Measurements from ENCODE around the gene SELENOO. TPM values are rescaled to one million over a fixed set of nuclear protein-coding genes. Genes with fewer than 3 reads are reported as not detected.

The SELENOO gene
- total and polyA plus RNA-seq, 2 of the 13 experiments (the other 11 are each of a cell fraction or from before 2014, with no cell fraction given) = 14.4 to 19.0 TPM

GRCh38 chr22:50260801-50261614, 60.2 kb downstream of the SELENOO start (continued):
- TF ChIP-seq CREBL2 (CRISPR knock-in tag; IDR thresholded peaks at IDR 0.05; ENCODE audit: borderline replicate concordance) (no peak; the same call in 1 of the 2 replicates), RAD21 (CRISPR knock-in tag; IDR thresholded peaks at IDR 0.05) (no peak), DRAP1 (CRISPR knock-in tag; IDR thresholded peaks at IDR 0.05) (no peak), ARHGAP35 (CRISPR knock-in tag; IDR thresholded peaks at IDR 0.05; ENCODE audit: borderline replicate concordance) (0 out of 2 replicates have a peak, but pooled peaks have one; percentile 67), ZNF747 (CRISPR knock-in tag; IDR thresholded peaks at IDR 0.05; ENCODE audit: borderline replicate concordance) (no peak), U2AF1 (optimal IDR thresholded peaks at IDR 0.05; ENCODE audit: low read depth, low read length) (no peak), ZXDC (CRISPR knock-in tag; IDR thresholded peaks at IDR 0.05) (no peak), ZMAT3 (CRISPR knock-in tag; conservative IDR thresholded peaks at IDR 0.05) (0 out of 2 replicates have a peak, but pooled peaks have one; percentile 23), KDM6A (CRISPR knock-in tag; IDR thresholded peaks at IDR 0.05; ENCODE audit: low read depth) (no peak), TRAFD1 (CRISPR knock-in tag; IDR thresholded peaks at IDR 0.05; ENCODE audit: borderline replicate concordance) (no peak), MEIS1 (CRISPR knock-in tag; IDR thresholded peaks at IDR 0.05; ENCODE audit: borderline replicate concordance) (no peak), THRA (CRISPR knock-in tag; IDR thresholded peaks at IDR 0.05; ENCODE audit: borderline replicate concordance) (no peak), USF2 (IDR thresholded peaks at IDR 0.05; ENCODE audit: low read depth, low read length) (no peak), USF2 (CRISPR knock-in tag; IDR thresholded peaks at IDR 0.05; ENCODE audit: borderline replicate concordance) (no peak), ZNF704 (CRISPR knock-in tag; IDR thresholded peaks at IDR 0.05; ENCODE audit: borderline replicate concordance) (no peak), CHD4 (IDR thresholded peaks at IDR 0.05; ENCODE audit: borderline replicate concordance, low read length) (no peak)

Measured in HepG2 (cell line).